Trophoblast cell (in vitro differentiated cells and primary cell): ENCODE measurements around the gene TMA16.
"Not testable (repeated sequence)": the region's sequence is repeated elsewhere in the genome, so short reads cannot be mapped to it uniquely, and the experiment has no call there.

Experiments
- DNase-seq, 2 donors: peaks; one replicate each; pipeline ENCODE4 v3.0.0-alpha.2; 2016
- H2AFZ ChIP-seq: 2 replicates; pipeline ENCODE4 v1.6.1; 2013; ENCODE audit warnings: low read length, moderate library complexity, mild to moderate bottlenecking; ENCODE audit not compliant: insufficient read depth, poor library complexity
- H2AK5ac ChIP-seq: 2 replicates; pipeline ENCODE4 v1.6.1; 2013; ENCODE audit warnings: mild to moderate bottlenecking, low read length
- H2BK120ac ChIP-seq: 2 replicates; pipeline ENCODE4 v1.6.1; 2013; ENCODE audit warnings: low read length, mild to moderate bottlenecking, moderate library complexity; ENCODE audit not compliant: insufficient read depth, poor library complexity
- H2BK12ac ChIP-seq: 2 replicates; pipeline ENCODE4 v1.6.1; 2013; ENCODE audit warnings: mild to moderate bottlenecking, low read length, moderate library complexity
- H2BK5ac ChIP-seq: 2 replicates; pipeline ENCODE4 v1.6.1; 2013; ENCODE audit warnings: low read length, low read depth, moderate library complexity, mild to moderate bottlenecking; ENCODE audit not compliant: poor library complexity
- H3K14ac ChIP-seq: 2 replicates; pipeline ENCODE4 v1.6.1; 2013; ENCODE audit warnings: mild to moderate bottlenecking, low read length
- H3K18ac ChIP-seq: 2 replicates; pipeline ENCODE4 v1.6.1; 2013; ENCODE audit warnings: mild to moderate bottlenecking, low read length
- H3K23ac ChIP-seq: 2 replicates; pipeline ENCODE4 v1.6.1; 2013; ENCODE audit warnings: low read length
- H3K27ac ChIP-seq: 2 replicates; pipeline ENCODE4 v1.5.1; 2013; ENCODE audit warnings: low read depth, mild to moderate bottlenecking, inconsistent platforms, low read length, moderate library complexity
- H3K27me3 ChIP-seq: 2 replicates; pipeline ENCODE4 v1.6.1; 2013; ENCODE audit warnings: inconsistent platforms, mild to moderate bottlenecking, low read length, moderate library complexity; ENCODE audit not compliant: insufficient read depth
- H3K36me3 ChIP-seq, 2 experiments: 1 replicate in 1 of 2; 2 replicates in 1 of 2; pipeline ENCODE4 v1.6.1; 2013; ENCODE audit warnings: low read length in 2 of 2, mild to moderate bottlenecking in 2 of 2, moderate library complexity in 1 of 2; ENCODE audit not compliant: insufficient read depth in 2 of 2, control insufficient read depth in 1 of 2
- H3K4ac ChIP-seq: 2 replicates; pipeline ENCODE4 v1.6.1; 2013; ENCODE audit warnings: low read depth, mild to moderate bottlenecking, low read length, moderate library complexity
- H3K4me1 ChIP-seq, 2 experiments: 1 replicate in 1 of 2; 2 replicates in 1 of 2; pipeline ENCODE4 v1.6.1; 2013; ENCODE audit warnings: low read length in 2 of 2, mild to moderate bottlenecking in 2 of 2, moderate library complexity in 1 of 2; ENCODE audit not compliant: insufficient read depth in 2 of 2, control insufficient read depth in 1 of 2
- H3K4me2 ChIP-seq: 2 replicates; pipeline ENCODE4 v1.6.1; 2013; ENCODE audit warnings: inconsistent platforms, mild to moderate bottlenecking, low read length, moderate library complexity
- H3K4me3 ChIP-seq: 2 replicates; pipeline ENCODE4 v1.5.1; 2013; ENCODE audit warnings: mild to moderate bottlenecking, low read depth, low read length, inconsistent platforms
- H3K79me1 ChIP-seq: one replicate; pipeline ENCODE4 v1.6.1; 2013; ENCODE audit warnings: low read length
- H3K79me2 ChIP-seq: 2 replicates; pipeline ENCODE4 v1.6.1; 2013; ENCODE audit warnings: low read length, mild to moderate bottlenecking; ENCODE audit not compliant: control insufficient read depth, insufficient read depth, poor library complexity
- H3K9ac ChIP-seq: 2 replicates; pipeline ENCODE4 v1.6.1; 2013; ENCODE audit warnings: mild to moderate bottlenecking, low read length
- H3K9me3 ChIP-seq: 2 replicates; pipeline ENCODE4 v1.6.1; 2013; ENCODE audit warnings: low read depth, mild to moderate bottlenecking, control low read depth, inconsistent platforms, low read length; ENCODE audit not compliant: insufficient read depth
- H4K12ac ChIP-seq: 2 replicates; pipeline ENCODE4 v1.6.1; 2013; ENCODE audit warnings: low read depth, mild to moderate bottlenecking, low read length, moderate library complexity
- H4K8ac ChIP-seq: 2 replicates; pipeline ENCODE4 v1.6.1; 2013; ENCODE audit warnings: low read depth, mild to moderate bottlenecking, low read length, moderate library complexity
- H4K91ac ChIP-seq: one replicate; pipeline ENCODE4 v1.6.1; 2013; ENCODE audit warnings: low read depth, mild to moderate bottlenecking, low read length, moderate library complexity
- WGBS: extraction: QIAGEN DNeasy Blood & Tissue Kit; methylation state at CpG from one replicate; pipeline ENCODE4 v1.1.7; 2013; ENCODE audit warnings: missing lambda C conversion rate; ENCODE audit not compliant: insufficient read length, insufficient coverage; ENCODE audit errors: extremely low coverage; 5-methylcytosine and 5-hydroxymethylcytosine counted together

TMA16 gene

DNA sequence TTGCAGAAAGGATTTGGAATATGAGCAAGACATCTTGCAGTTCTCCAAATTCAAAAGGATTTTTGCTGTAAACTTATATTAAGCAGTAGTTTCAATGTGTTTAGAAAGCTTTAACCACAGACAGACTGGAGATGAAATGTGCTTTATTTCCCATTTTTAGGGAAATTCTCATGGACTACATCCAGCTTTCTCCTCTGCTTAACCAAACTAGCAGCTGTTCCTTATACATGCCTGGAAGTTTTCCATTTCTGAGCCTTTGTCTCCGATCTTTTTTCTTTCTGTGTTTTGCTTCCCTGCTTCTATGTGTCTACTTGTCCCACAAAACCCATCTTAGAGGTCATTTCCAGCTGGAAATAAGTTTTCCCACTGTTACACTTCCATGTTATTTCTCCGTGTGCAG, 41.6 kb downstream of the TMA16 start:
- H4K91ac ChIP-seq, result no peak overlapping the region
- H3K4me2 ChIP-seq, result no peak overlapping the region
- H3K36me3 ChIP-seq, result no peaks in the 10 kb centered on the region
- H3K14ac ChIP-seq, result no peak overlapping the region
- no peak overlapping the region for H3K23ac ChIP-seq
- H3K79me2 ChIP-seq, result no peaks in the 10 kb centered on the region
- no peak overlapping the region for H3K4me3 ChIP-seq
- H4K8ac ChIP-seq, result no peak overlapping the region
- no peak overlapping the region for H2AK5ac ChIP-seq
- no peak overlapping the region for H3K9ac ChIP-seq
- no peaks in the 10 kb centered on the region for H3K27me3 ChIP-seq
- no peaks in the 10 kb centered on the region for H3K4me1 ChIP-seq
- H2BK120ac ChIP-seq, result no peak overlapping the region
- no peak overlapping the region for H3K4ac ChIP-seq
- no peak for DNase-seq
- H2BK5ac ChIP-seq, result no peak overlapping the region
- no peaks in the 10 kb centered on the region for H3K9me3 ChIP-seq
- H3K18ac ChIP-seq, result no peak overlapping the region
- WGBS, result no CpG with 5 or more reads among the region's 2 CpGs
- H2BK12ac ChIP-seq, result no peak overlapping the region
- no peak overlapping the region for H4K12ac ChIP-seq
- no peak overlapping the region for H2AFZ ChIP-seq
- no peaks in the 10 kb centered on the region for H3K79me1 ChIP-seq
- H3K27ac ChIP-seq, result no peak overlapping the region

DNA sequence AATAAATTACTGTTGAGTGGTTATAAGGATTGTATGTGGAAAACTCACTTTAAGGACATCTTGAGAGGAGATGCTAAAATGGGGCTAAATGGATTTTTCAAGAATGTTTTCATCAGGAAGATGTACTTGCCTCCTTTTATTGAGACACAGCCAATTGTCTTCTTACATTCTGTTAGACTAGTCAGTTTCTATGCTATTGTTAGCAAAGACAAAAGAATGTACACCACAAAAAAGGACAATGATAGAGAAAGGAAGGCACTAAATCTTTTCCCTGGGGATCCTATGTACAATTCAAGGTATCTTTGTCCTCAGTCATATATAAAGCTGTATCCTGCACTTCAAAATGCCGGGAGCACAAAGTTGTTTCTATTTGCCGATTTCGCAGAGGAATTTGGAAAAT, 42.6 kb downstream of the TMA16 start:
- H3K79me1 ChIP-seq, result no peaks in the 10 kb centered on the region
- H3K9ac ChIP-seq, result no peak overlapping the region
- no peak overlapping the region for H2BK12ac ChIP-seq
- H3K36me3 ChIP-seq, result no peaks in the 10 kb centered on the region
- no peak overlapping the region for H2AK5ac ChIP-seq
- H4K91ac ChIP-seq, result no peak overlapping the region
- no peaks in the 10 kb centered on the region for H3K79me2 ChIP-seq
- H3K4me2 ChIP-seq, result no peak overlapping the region
- no peak overlapping the region for H4K8ac ChIP-seq
- H3K27me3 ChIP-seq, result no peaks in the 10 kb centered on the region
- no CpG with 5 or more reads among the region's 3 CpGs for WGBS
- no peaks in the 10 kb centered on the region for H3K4me1 ChIP-seq
- H2BK120ac ChIP-seq, result no peak overlapping the region
- H4K12ac ChIP-seq, result no peak overlapping the region
- no peak overlapping the region for H3K4ac ChIP-seq
- no peak overlapping the region for H2AFZ ChIP-seq
- no peak overlapping the region for H3K23ac ChIP-seq
- H3K18ac ChIP-seq, result no peak overlapping the region
- no peak for DNase-seq
- no peak overlapping the region for H3K4me3 ChIP-seq
- no peak overlapping the region for H3K27ac ChIP-seq
- H3K14ac ChIP-seq, result no peak overlapping the region
- no peak overlapping the region for H2BK5ac ChIP-seq
- no peaks in the 10 kb centered on the region for H3K9me3 ChIP-seq

DNA sequence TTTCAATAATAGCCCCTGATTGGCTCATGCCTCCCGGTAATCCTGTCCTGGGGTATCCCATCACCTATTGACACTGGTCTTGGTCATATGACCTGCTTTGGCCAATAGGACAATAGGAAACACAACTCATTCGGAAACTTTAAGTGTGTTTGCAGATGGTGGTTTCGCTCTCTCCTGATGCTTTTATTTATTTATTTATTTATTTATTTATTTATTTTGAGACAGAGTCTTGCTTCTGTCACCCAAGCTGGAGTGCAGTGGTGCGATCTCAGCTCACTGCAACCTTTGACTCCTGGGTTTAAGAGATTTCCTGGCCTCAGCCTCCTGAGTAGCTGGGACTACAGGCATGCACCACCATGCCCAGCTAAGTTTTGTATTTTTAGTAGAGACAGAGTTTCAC, 44.3 kb downstream of the TMA16 start:
- not testable (repeated sequence) for H4K12ac ChIP-seq, H2BK5ac ChIP-seq, H3K9me3 ChIP-seq, H2BK120ac ChIP-seq, H3K9ac ChIP-seq, H2AK5ac ChIP-seq, H3K79me2 ChIP-seq, H3K4me1 ChIP-seq, H3K27me3 ChIP-seq, H3K4me3 ChIP-seq, H4K91ac ChIP-seq, H3K23ac ChIP-seq, H2AFZ ChIP-seq, H3K4me2 ChIP-seq, H3K14ac ChIP-seq, H3K18ac ChIP-seq, DNase-seq, H3K27ac ChIP-seq, H3K79me1 ChIP-seq, H2BK12ac ChIP-seq, H3K36me3 ChIP-seq, H4K8ac ChIP-seq, H3K4ac ChIP-seq
- WGBS, result no CpG with 5 or more reads among the region's 4 CpGs

DNA sequence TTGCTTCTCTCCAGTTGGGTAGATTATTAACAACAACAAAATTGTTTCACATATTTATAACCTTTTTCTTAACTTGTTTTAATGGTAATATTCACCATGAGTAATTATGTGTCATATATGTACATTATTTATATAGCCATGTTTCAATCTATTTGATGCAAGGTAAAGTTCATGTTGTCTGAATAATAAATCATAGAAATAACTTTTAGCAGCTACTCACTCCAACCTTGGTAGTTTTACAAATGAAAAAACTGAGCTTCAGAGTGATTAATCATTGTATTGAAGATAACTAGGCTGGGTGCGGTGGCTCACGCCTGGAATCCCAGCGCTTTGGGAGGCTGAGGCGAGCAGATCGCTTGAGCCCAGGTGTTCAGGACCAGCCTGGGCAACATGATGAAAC, 46.0 kb downstream of the TMA16 start:
- Histone ChIP-seq H2BK12ac (no peak overlapping the region), H2AFZ (no peak overlapping the region), H3K36me3 (no peaks in the 10 kb centered on the region), H4K8ac (no peak overlapping the region), H3K79me2 (no peaks in the 10 kb centered on the region), H2AK5ac (no peak overlapping the region), H4K91ac (no peak overlapping the region), H3K23ac (no peak overlapping the region), H4K12ac (peak overlapping the region; percentile 43), H2BK120ac (no peak overlapping the region), H3K4ac (no peak overlapping the region), H3K27ac (no peak overlapping the region), H3K14ac (no peak overlapping the region), H3K18ac (no peak overlapping the region), H3K27me3 (no peaks in the 10 kb centered on the region), H3K4me1 (peaks cover 2% of the 10 kb centered on the region in 2 experiments), H3K4me3 (no peak overlapping the region), H3K9me3 (no peaks in the 10 kb centered on the region), H3K4me2 (no peak overlapping the region), H3K79me1 (no peaks in the 10 kb centered on the region), H3K9ac (no peak overlapping the region), H2BK5ac (no peak overlapping the region)
- no peak for DNase-seq
- no CpG with 5 or more reads among the region's 5 CpGs for WGBS
